Uterus (tissue), 4 donors: Measurements from ENCODE around the gene FUT8. TPM values are rescaled to one million over a fixed set of nuclear protein-coding genes. Genes with fewer than 3 reads are reported as not detected.

Experiments used
- DNase-seq, 2 donors: peaks; one replicate each; pipeline ENCODE4 v3.0.0-alpha.2; 2019 to 2020
- H3K27ac ChIP-seq, 2 donors: fragments of 200-600 bp; sonication (generic); 1 replicate in 1 of 2; 2 replicates in 1 of 2; pipeline ENCODE4 v1.5.1; 2016 to 2018
- H3K27me3 ChIP-seq, 2 donors: fragments of 200-600 bp; sonication (generic); one replicate each; pipeline ENCODE4 v1.5.1; 2018 to 2019; ENCODE audit warnings: control low read depth in 1 of 2
- H3K36me3 ChIP-seq, 2 donors: fragments of 200-600 bp; sonication (generic); one replicate each; pipeline ENCODE4 v1.5.1; 2019; ENCODE audit warnings: control low read depth in 1 of 2
- H3K4me1 ChIP-seq, 2 donors: fragments of 200-600 bp; sonication (generic); one replicate each; pipeline ENCODE4 v1.5.1; 2018 to 2019; ENCODE audit warnings: control low read depth in 1 of 2
- H3K4me3 ChIP-seq, 2 donors: fragments of 200-600 bp; sonication (generic); 1 replicate in 1 of 2; 2 replicates in 1 of 2; pipeline ENCODE4 v1.5.1; 2018 to 2019; ENCODE audit warnings: mild to moderate bottlenecking in 1 of 2
- H3K9me3 ChIP-seq, 2 donors: fragments of 200-600 bp; sonication (generic); one replicate each; pipeline ENCODE4 v1.5.1; 2019; ENCODE audit warnings: control low read depth in 1 of 2
- POLR2A ChIP-seq, 2 donors: fragments of 450-650 bp; IDR thresholded peaks; one replicate each; pipeline ENCODE4 v1.6.1; 2016; ENCODE audit warnings: antibody characterized with exemption in 2 of 2, mild to moderate bottlenecking in 1 of 2, moderate library complexity in 1 of 2
- intact Hi-C: fragments of 100-400 bp; cut with DNase I; formaldehyde crosslinking; loops from one replicate; pipeline ENCODE4 v1.15.1; 2023; ENCODE audit warnings: low total_unique reads
- total RNA-seq, 4 donors: library from RNA; depleted of rRNA in 3 of 4; stranded (reverse); fragments of >200 nt in 3 of 4; gene quantifications; one replicate each; pipeline versions ENCODE4 v1.1.0 to v1.2.4, GENCODE V29; 2014 to 2023
- TF ChIP-seq, protein P1 (sequence below), 4 experiments: fragments of 200-600 bp in 2 of 4; fragments of 450-650 bp in 2 of 4; sonication (generic) in 2 of 4; IDR thresholded peaks; one replicate each; pipeline ENCODE4 v1.5.1; 2016 to 2019; ENCODE audit warnings: antibody characterized with exemption in 4 of 4, mild to moderate bottlenecking in 2 of 4, moderate library complexity in 1 of 4
- donor health status: DM: yes; HTN: yes; CAD: no.

Gene FUT8
- total RNA-seq, 4 donors from 2014 or later = 39.2 to 57.6 (median 51.8) TPM

DNA sequence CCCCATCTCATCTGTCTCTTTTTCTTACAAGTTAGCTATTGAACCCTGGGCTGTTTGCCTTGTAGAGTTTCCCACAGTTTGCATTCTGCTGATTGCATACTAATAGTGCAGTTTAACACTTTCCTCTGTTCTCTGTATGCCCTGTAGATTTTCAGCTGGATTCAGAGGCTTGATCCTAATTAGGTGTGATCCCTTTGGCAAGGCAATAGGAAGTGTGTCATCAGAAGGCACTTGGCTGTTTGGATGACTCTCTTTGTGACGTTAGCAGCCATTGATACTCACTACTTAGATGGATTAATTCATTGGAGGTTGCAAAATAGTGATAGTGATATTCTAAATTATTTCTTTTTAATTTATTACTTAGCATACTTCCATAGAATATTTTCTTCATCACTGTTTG, 33.6 kb downstream of the FUT8 start:
- H3K4me3 ChIP-seq = no peak overlapping the region
- H3K36me3 ChIP-seq = no peaks in the 10 kb centered on the region
- intact Hi-C loops = no loop called here
- H3K27me3 ChIP-seq = no peaks in the 10 kb centered on the region
- no peak for DNase-seq
- H3K4me1 ChIP-seq = no peaks in the 10 kb centered on the region
- no peak overlapping the region for H3K27ac ChIP-seq
- TF ChIP-seq POLR2A (IDR thresholded peaks at IDR 0.05) = no peak
- TF ChIP-seq, protein P1, sequence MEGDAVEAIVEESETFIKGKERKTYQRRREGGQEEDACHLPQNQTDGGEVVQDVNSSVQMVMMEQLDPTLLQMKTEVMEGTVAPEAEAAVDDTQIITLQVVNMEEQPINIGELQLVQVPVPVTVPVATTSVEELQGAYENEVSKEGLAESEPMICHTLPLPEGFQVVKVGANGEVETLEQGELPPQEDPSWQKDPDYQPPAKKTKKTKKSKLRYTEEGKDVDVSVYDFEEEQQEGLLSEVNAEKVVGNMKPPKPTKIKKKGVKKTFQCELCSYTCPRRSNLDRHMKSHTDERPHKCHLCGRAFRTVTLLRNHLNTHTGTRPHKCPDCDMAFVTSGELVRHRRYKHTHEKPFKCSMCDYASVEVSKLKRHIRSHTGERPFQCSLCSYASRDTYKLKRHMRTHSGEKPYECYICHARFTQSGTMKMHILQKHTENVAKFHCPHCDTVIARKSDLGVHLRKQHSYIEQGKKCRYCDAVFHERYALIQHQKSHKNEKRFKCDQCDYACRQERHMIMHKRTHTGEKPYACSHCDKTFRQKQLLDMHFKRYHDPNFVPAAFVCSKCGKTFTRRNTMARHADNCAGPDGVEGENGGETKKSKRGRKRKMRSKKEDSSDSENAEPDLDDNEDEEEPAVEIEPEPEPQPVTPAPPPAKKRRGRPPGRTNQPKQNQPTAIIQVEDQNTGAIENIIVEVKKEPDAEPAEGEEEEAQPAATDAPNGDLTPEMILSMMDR (IDR thresholded peaks at IDR 0.05) = no peak
- H3K9me3 ChIP-seq = no peaks in the 10 kb centered on the region

DNA sequence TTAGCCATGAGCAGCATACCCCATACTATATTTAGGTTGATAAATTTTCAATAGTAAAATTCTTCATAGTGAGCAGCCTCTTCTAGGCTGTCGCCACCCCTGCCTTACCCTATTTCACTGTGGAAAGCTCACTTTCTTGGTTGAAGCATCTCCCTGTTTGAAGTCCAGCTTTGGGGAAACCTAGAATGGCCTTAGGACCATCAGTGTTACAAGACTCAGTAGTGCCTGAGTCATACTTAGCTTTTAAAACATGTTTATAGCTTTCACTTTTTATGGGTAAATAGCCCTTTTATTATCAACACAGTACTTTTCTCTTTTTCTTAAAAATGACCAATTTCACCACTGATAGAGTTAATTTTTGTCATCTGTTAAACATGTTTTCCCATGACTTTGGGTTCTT, 37.1 kb downstream of the FUT8 start:
- no peak overlapping the region for H3K27ac ChIP-seq
- no peaks in the 10 kb centered on the region for H3K4me1 ChIP-seq
- intact Hi-C loops = no loop called here
- no peaks in the 10 kb centered on the region for H3K27me3 ChIP-seq
- TF ChIP-seq, protein P1 (IDR thresholded peaks at IDR 0.05) = no peak
- no peak for TF ChIP-seq POLR2A (IDR thresholded peaks at IDR 0.05)
- no peak for DNase-seq
- no peak overlapping the region for H3K4me3 ChIP-seq
- H3K9me3 ChIP-seq = no peaks in the 10 kb centered on the region
- no peaks in the 10 kb centered on the region for H3K36me3 ChIP-seq

DNA sequence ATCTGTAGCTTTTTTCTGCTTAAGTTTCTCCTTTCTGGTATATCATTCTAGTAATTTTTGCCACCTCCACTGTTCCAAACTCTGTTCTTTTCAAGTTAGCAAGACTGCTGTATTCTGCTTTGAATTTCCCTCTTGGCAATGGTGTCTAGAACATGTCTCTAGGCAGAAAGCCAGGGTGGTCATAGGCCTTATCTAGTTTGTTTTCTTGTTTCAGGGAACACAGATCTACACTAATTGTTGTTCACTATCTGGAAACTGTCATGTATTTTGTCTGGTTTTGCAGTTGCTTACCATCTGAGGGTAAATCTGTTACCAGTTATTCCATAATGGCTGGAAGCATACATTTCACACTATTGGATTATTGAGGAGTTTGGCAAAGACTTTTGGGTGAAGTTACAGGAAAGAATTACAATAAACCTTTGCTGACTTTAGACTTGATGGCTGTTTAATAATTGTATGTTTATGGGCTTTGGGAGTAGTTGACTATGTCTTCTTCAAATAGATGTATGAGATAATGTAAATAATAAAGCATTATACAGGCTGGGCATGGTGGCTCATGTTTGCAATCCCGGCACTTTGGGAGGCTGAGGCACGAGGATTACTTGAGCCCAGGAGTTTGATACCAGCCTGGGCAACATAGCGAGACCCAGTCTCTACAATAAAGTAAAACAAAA, 41.4 kb downstream of the FUT8 start:
- TF ChIP-seq POLR2A (IDR thresholded peaks at IDR 0.05) = no peak
- TF ChIP-seq, protein P1 (IDR thresholded peaks at IDR 0.05) = no peak
- no peak overlapping the region for H3K27ac ChIP-seq
- H3K27me3 ChIP-seq = no peaks in the 10 kb centered on the region
- H3K4me1 ChIP-seq = no peaks in the 10 kb centered on the region
- intact Hi-C loops = no loop called here
- H3K9me3 ChIP-seq = no peaks in the 10 kb centered on the region
- H3K36me3 ChIP-seq = no peaks in the 10 kb centered on the region
- H3K4me3 ChIP-seq = no peak overlapping the region
- no peak for DNase-seq

DNA sequence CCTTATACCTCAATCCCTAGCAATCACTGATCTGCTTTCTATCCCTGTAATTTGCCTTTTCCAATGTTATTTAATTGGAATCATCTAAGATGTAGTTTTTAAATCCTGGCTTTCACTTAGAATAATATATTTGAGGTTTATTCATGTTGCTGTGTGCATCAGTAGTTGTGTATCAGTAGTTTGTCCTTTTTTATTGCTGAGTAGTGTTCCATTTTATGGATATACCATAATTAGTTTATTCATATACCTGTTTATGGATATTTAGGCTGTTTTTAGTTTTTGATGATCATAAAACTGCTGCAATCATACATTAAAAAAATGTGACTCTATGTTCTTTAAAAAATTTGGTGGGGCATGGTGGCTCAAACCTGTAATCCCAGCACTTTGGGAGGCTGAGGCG, 43.7 kb downstream of the FUT8 start:
- Histone ChIP-seq H3K36me3 (no peaks in the 10 kb centered on the region), H3K27me3 (no peaks in the 10 kb centered on the region), H3K4me3 (no peak overlapping the region), H3K4me1 (no peaks in the 10 kb centered on the region), H3K27ac (no peak overlapping the region), H3K9me3 (no peaks in the 10 kb centered on the region)
- TF ChIP-seq POLR2A (IDR thresholded peaks at IDR 0.05) = no peak
- TF ChIP-seq, protein P1 (IDR thresholded peaks at IDR 0.05) = no peak
- no peak for DNase-seq
- intact Hi-C loops = no loop called here

DNA sequence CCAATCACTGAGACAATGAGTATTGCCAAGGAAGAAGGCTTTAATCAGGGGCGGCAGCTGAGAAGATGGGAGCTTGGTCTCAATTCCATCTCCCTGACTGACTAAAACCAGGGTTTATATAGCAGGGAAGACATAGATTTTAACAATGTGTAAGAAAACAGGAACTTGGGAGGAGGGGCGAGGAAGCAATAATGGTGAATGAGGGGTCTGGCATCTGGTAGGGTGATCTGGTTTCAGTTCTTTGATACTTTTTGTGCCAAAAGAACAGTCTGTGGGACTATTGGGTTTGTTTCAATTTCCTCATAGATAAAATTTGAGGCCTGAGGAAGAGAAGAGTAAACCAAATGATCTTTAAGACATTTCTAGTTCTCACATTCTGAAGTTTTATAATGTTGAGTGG, 49.2 kb downstream of the FUT8 start:
- Histone ChIP-seq H3K36me3 (no peaks in the 10 kb centered on the region), H3K27me3 (no peaks in the 10 kb centered on the region), H3K4me1 (no peaks in the 10 kb centered on the region), H3K4me3 (no peak overlapping the region), H3K27ac (no peak overlapping the region), H3K9me3 (no peaks in the 10 kb centered on the region)
- TF ChIP-seq POLR2A (IDR thresholded peaks at IDR 0.05) = no peak
- TF ChIP-seq, protein P1 (IDR thresholded peaks at IDR 0.05) = no peak
- no peak for DNase-seq
- intact Hi-C loops = no loop called here
